DMS79 (cell line): ENCODE data around the gene MARK4.

Experiments
- DNase-seq: peaks from one replicate; lab custom pipeline; 2025; lab: John Stamatoyannopoulos, UW

MARK4 gene

GRCh38 chr19:45271735-45272108 lies 20.7 kb downstream of the MARK4 start:
- no peak for DNase-seq

GRCh38 chr19:45273521-45273855 lies 22.4 kb downstream of the MARK4 start:
- DNase-seq, result no peak

GRCh38 chr19:45275370-45275971 lies 24.4 kb downstream of the MARK4 start:
- peak; percentile 80 for DNase-seq

GRCh38 chr19:45276284-45276687 lies 25.2 kb downstream of the MARK4 start:
- DNase-seq, result peak; percentile 90

- DNase-seq, result no peak
Observed at GRCh38 chr19:45278087-45278486, 27.0 kb downstream of the MARK4 start.

GRCh38 chr19:45279587-45280192 lies 28.6 kb downstream of the MARK4 start:
- DNase-seq, result no peak

- no peak for DNase-seq
Observed at GRCh38 chr19:45280471-45280961, 29.4 kb downstream of the MARK4 start.

GRCh38 chr19:45283443-45284033 lies 32.5 kb downstream of the MARK4 start:
- DNase-seq, result no peak

- DNase-seq, result no peak
Observed at GRCh38 chr19:45290381-45290931, 39.4 kb downstream of the MARK4 start.

- DNase-seq, result no peak
Observed at GRCh38 chr19:45291834-45292233, 40.8 kb downstream of the MARK4 start.

GRCh38 chr19:45293682-45294081 lies 42.6 kb downstream of the MARK4 start:
- no peak for DNase-seq

- no peak for DNase-seq
Observed at GRCh38 chr19:45294291-45295029, 43.4 kb downstream of the MARK4 start.

- no peak for DNase-seq
Observed at GRCh38 chr19:45295873-45296272, 44.8 kb downstream of the MARK4 start.

- DNase-seq, result no peak
Observed at GRCh38 chr19:45296355-45296754, 45.3 kb downstream of the MARK4 start.

GRCh38 chr19:45297674-45298073 lies 46.6 kb downstream of the MARK4 start:
- DNase-seq, result no peak

- no peak for DNase-seq
Observed at GRCh38 chr19:45298264-45298663, 47.2 kb downstream of the MARK4 start.

- no peak for DNase-seq
Observed at GRCh38 chr19:45299719-45300118, 48.6 kb downstream of the MARK4 start.

- no peak for DNase-seq
Observed at GRCh38 chr19:45302416-45302815, 51.3 kb downstream of the MARK4 start.

GRCh38 chr19:45303269-45304060 lies 52.4 kb downstream of the MARK4 start:
- no peak for DNase-seq

- DNase-seq, result no peak
Observed at GRCh38 chr19:45304141-45304926, 53.3 kb downstream of the MARK4 start.

GRCh38 chr19:45305007-45305406 lies 53.9 kb downstream of the MARK4 start:
- DNase-seq, result no peak
